Osteocyte (in vitro differentiated cells): Measurements from ENCODE around the gene KCNQ5. TPM values are rescaled to one million over a fixed set of nuclear protein-coding genes. Genes with fewer than 3 reads are reported as not detected.
"Not testable (repeated sequence)": the region's sequence is repeated elsewhere in the genome, so short reads cannot be mapped to it uniquely, and the experiment has no call there.

Source experiments
- DNase-seq: peaks from one replicate; pipeline ENCODE4 v3.0.0; 2021; ENCODE audit warnings: mixed read lengths; ENCODE audit not compliant: unreplicated experiment; ENCODE audit errors: extremely low spot score
- H3K27ac Mint-ChIP-seq: one replicate; pipeline ENCODE4 v1.8.0; 2021; ENCODE audit warnings: mild to moderate bottlenecking, mixed read lengths; ENCODE audit not compliant: unreplicated experiment
- H3K27me3 Mint-ChIP-seq: one replicate; pipeline ENCODE4 v1.8.0; 2021; ENCODE audit warnings: mixed read lengths; ENCODE audit not compliant: unreplicated experiment
- H3K36me3 Mint-ChIP-seq: one replicate; pipeline ENCODE4 v1.8.0; 2021; ENCODE audit warnings: mixed read lengths; ENCODE audit not compliant: unreplicated experiment
- H3K4me1 Mint-ChIP-seq: one replicate; pipeline ENCODE4 v1.8.0; 2021; ENCODE audit warnings: mixed read lengths; ENCODE audit not compliant: unreplicated experiment
- H3K4me3 Mint-ChIP-seq: one replicate; pipeline ENCODE4 v1.8.0; 2021; ENCODE audit warnings: mild to moderate bottlenecking, moderate library complexity, mixed read lengths; ENCODE audit not compliant: unreplicated experiment
- H3K9me3 Mint-ChIP-seq: one replicate; pipeline ENCODE4 v1.8.0; 2021; ENCODE audit warnings: mixed read lengths; ENCODE audit not compliant: unreplicated experiment
- CTCF ChIP-seq: fragments of 200-600 bp; sonication (generic); IDR thresholded peaks from 2 replicates; pipeline ENCODE4 v1.5.0; 2021; ENCODE audit warnings: antibody characterized with exemption, mild to moderate bottlenecking, moderate library complexity
- total RNA-seq: library from RNA; stranded (reverse); gene quantifications from 2 replicates; pipeline ENCODE4 v1.2.1, GENCODE V29; 2021

KCNQ5 gene
- total RNA-seq, 1 donor from 2014 or later: 7.2 TPM

GRCh38 chr6:72977114-72977513 is 355.2 kb downstream of the KCNQ5 start:
- Mint-ChIP-seq H3K4me3 (no peak overlapping the region), H3K27ac (no peak overlapping the region), H3K4me1 (peaks cover 13% of the 10 kb centered on the region), H3K9me3 (no peaks in the 10 kb centered on the region), H3K27me3 (no peaks in the 10 kb centered on the region), H3K36me3 (no peaks in the 10 kb centered on the region)
- DNase-seq: no peak
- TF ChIP-seq CTCF: no peak

DNA sequence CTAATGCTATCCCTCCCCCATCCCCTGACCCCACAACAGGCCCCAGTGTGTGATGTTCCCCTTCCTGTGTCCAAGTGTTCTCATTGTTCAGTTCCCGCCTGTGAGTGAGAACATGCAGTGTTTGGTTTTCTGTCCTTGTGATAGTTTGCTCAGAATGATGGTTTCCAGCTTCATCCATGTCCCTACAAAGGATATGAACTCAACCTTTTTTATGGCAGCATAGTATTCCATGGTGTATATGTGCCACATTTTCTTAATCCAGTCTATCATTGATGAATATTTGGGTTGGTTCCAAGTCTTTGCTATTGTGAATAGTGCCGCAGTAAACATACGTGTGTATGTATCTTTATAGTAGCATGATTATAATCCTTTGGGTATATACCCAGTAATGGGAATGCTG is 356.9 kb downstream of the KCNQ5 start:
- H3K27ac Mint-ChIP-seq, H3K27me3 Mint-ChIP-seq, H3K36me3 Mint-ChIP-seq, DNase-seq, H3K4me3 Mint-ChIP-seq, H3K9me3 Mint-ChIP-seq: not testable (repeated sequence)
- peaks cover 13% of the 10 kb centered on the region for H3K4me1 Mint-ChIP-seq

DNA sequence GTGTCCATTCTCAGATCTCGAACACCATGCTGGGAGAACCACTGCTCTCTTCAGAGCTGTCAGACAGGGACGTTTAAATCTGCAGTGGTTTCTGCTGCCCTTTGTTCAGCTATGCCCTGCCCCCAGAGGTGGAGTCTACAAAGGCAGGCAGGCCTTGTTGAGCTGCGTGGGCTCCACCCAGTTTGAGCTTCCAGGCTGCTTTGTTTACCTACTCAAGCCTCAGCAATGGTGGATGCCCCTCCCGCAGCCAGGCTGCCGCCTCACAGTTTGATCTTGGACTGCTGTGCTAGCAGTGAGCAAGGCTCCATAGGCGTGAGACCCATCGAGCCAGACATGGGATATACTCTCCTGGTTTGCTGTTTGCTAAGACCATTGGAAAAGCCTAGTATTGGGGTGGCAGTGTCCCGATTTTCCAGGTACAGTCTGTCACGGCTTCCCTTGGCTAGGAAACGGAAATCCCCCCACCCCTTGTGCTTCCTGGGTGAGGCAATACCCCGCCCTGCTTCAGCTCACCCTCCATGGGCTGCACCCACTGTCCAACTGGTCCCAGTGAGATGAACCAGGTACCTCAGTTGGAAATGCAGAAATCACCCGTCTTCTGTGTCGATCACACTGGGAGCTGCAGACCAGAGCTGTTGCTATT is 362.4 kb downstream of the KCNQ5 start:
- DNase-seq, H3K27ac Mint-ChIP-seq, H3K4me3 Mint-ChIP-seq, H3K4me1 Mint-ChIP-seq, H3K36me3 Mint-ChIP-seq, H3K9me3 Mint-ChIP-seq, H3K27me3 Mint-ChIP-seq: not testable (repeated sequence)

DNA sequence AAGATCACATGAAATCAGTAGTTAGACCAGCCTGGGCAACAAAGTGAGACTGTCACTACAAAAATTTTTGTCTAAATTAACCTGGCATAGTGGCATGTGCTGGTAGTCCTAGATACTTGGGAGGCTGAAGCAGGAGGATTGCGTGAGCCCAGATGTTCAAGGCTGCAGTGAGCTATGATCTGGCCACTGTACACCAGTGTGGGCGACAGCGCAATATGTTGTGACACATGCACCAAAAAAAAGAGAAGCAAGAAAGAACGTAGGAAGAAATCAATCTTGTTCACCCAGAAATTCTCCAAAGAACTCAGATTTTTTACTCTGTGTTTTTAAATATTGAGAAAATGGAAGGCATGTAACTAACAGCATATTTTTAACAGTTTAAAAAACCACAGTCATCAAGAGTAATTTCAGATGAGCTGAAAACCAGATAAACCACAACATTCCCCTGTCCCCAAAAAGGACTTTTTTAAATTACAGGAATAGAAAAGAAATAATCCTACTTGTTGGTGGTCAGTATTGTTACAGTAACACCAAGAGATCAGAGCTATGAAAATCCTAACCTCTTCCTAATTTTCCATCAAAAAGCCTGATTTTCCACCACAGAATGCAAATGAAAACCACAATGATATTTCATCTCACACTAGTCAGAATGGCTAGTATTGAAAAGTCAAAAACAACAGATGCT is 363.3 kb downstream of the KCNQ5 start:
- DNase-seq: no peak

DNA sequence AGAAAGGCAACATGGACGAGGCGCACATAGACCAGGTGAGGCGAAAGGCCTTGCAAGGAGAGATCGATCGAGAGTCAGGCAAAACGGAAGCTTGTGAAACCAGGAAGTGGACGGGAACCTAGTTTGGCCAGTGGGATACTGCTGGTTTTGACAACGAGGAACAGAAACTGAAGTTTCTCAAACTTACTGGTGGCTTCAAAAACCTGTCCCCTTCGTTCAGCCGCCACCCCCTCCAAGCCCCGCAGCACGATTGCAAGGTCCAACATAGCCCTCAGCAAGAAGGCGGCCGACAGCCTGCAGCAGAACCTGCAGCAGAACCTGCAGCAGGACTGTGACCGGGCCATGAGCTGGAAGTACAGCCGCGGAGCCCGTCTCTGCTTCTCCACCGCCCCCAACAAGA is 365.4 kb downstream of the KCNQ5 start:
- Mint-ChIP-seq H3K4me1 (peaks cover 8% of the 10 kb centered on the region), H3K4me3 (no peak overlapping the region), H3K27me3 (no peaks in the 10 kb centered on the region), H3K27ac (no peak overlapping the region), H3K9me3 (no peaks in the 10 kb centered on the region), H3K36me3 (no peaks in the 10 kb centered on the region)
- no peak for TF ChIP-seq CTCF
- no peak for DNase-seq

More for the DNA sequence above, 363.3 kb downstream of the KCNQ5 start:
- no peaks in the 10 kb centered on the region for H3K36me3 Mint-ChIP-seq
- peak overlapping the region; percentile 8 for H3K27ac Mint-ChIP-seq
- peaks cover 8% of the 10 kb centered on the region for H3K4me1 Mint-ChIP-seq
- H3K27me3 Mint-ChIP-seq: no peaks in the 10 kb centered on the region
- no peak overlapping the region for H3K4me3 Mint-ChIP-seq
- no peaks in the 10 kb centered on the region for H3K9me3 Mint-ChIP-seq
- no peak for TF ChIP-seq CTCF

GRCh38 chr6:72999995-73000394 is 378.1 kb downstream of the KCNQ5 start:
- Mint-ChIP-seq H3K4me1 (no peaks in the 10 kb centered on the region), H3K4me3 (no peak overlapping the region)

More at GRCh38 chr6:72999995-73000394, 378.1 kb downstream of the KCNQ5 start:
- H3K9me3 Mint-ChIP-seq: no peaks in the 10 kb centered on the region
- H3K36me3 Mint-ChIP-seq: no peaks in the 10 kb centered on the region
- no peak for DNase-seq
- no peak for TF ChIP-seq CTCF
- H3K27ac Mint-ChIP-seq: no peak overlapping the region
- H3K27me3 Mint-ChIP-seq: no peaks in the 10 kb centered on the region
